B cell (primary cell): ENCODE results near the gene TRIM2. TPM values are rescaled to one million over a fixed set of nuclear protein-coding genes. Genes with fewer than 3 reads are reported as not detected.

Experiments
- ATAC-seq: fragments of 200-7000 bp; cut with Tn5 transposase; one replicate; pipeline ENCODE4 v1.10.0; 2021; ENCODE audit warnings: low read depth, mild to moderate bottlenecking, moderate number of reproducible peaks, moderate library complexity
- CTCF ChIA-PET: fragments of 350-600 bp; sonication (Branson Sonifier 250); formaldehyde crosslinking; loops from one replicate; lab custom pipeline; 2021; ENCODE audit warnings: antibody characterized with exemption, inconsistent platforms; lab: Charles Lee
- POLR2A ChIA-PET: fragments of 350-600 bp; sonication (Branson Sonifier 250); formaldehyde crosslinking; loops from one replicate; lab custom pipeline; 2021; ENCODE audit warnings: antibody characterized with exemption; lab: Charles Lee
- DNase-seq: peaks from one replicate; pipeline ENCODE4 v3.0.0; 2013
- H2AFZ ChIP-seq: 2 replicates; pipeline ENCODE4 v1.6.1; 2012; ENCODE audit warnings: mild to moderate bottlenecking, low read depth, low read length; ENCODE audit not compliant: insufficient read depth, poor library complexity, severe bottlenecking
- H3K27ac ChIP-seq, 2 donors: 1 replicate in 1 of 2; 2 replicates in 1 of 2; pipeline ENCODE4 v1.5.1; 2012 to 2013; ENCODE audit warnings: low read length in 2 of 2, mild to moderate bottlenecking in 2 of 2, moderate library complexity in 1 of 2
- H3K27me3 ChIP-seq, 4 experiments: fragments of 200-600 bp in 1 of 4; sonication (generic) in 1 of 4; replicated peaks in 1 of 4; 1 replicate in 2 of 4; 2 replicates in 2 of 4; pipeline versions ENCODE4 v1.6.1 to v1.7.0; 2013 to 2016; ENCODE audit warnings: low read length in 3 of 4, mild to moderate bottlenecking in 2 of 4, mixed read lengths in 1 of 4, moderate library complexity in 1 of 4; ENCODE audit not compliant: insufficient read depth in 4 of 4, control insufficient read depth in 3 of 4; ENCODE audit errors: control extremely low read depth in 1 of 4
- H3K36me3 ChIP-seq, 2 experiments: replicated peaks in 1 of 2; 1 replicate in 1 of 2; 2 replicates in 1 of 2; pipeline versions ENCODE4 v1.6.1 to v1.7.1; 2013; ENCODE audit warnings: low read length in 1 of 2; ENCODE audit not compliant: insufficient read depth in 2 of 2, control insufficient read depth in 1 of 2; ENCODE audit errors: control extremely low read depth in 1 of 2, extremely low read depth in 1 of 2
- H3K4me1 ChIP-seq, 2 donors: fragments of 200-600 bp in 1 of 2; sonication (generic) in 1 of 2; 1 replicate in 1 of 2; 2 replicates in 1 of 2; pipeline versions ENCODE4 v1.5.1 to v1.6.1; 2013 to 2017; ENCODE audit warnings: low read length in 2 of 2; ENCODE audit not compliant: control insufficient read depth in 2 of 2, insufficient read depth in 2 of 2
- H3K4me2 ChIP-seq: replicated peaks from 2 replicates; pipeline ENCODE3; 2012; ENCODE audit warnings: mild to moderate bottlenecking, low read depth, low read length; ENCODE audit not compliant: poor library complexity, severe bottlenecking
- H3K4me3 ChIP-seq, 5 experiments: fragments of 200-600 bp in 1 of 5; sonication (generic) in 1 of 5; 1 replicate in 3 of 5; 2 replicates in 2 of 5; pipeline versions ENCODE4 v1.5.1 to v1.7.0; 2011 to 2016; ENCODE audit warnings: low read length in 4 of 5, mild to moderate bottlenecking in 4 of 5, low read depth in 2 of 5, control low read depth in 1 of 5, moderate library complexity in 1 of 5; ENCODE audit not compliant: insufficient read depth in 1 of 5; ENCODE audit errors: control extremely low read depth in 1 of 5, extremely low read depth in 1 of 5
- H3K79me2 ChIP-seq: fragments of 200-600 bp; sonication (generic); one replicate; pipeline ENCODE4 v1.6.0; 2016; ENCODE audit warnings: low read length; ENCODE audit not compliant: control insufficient read depth, insufficient read depth
- H3K9ac ChIP-seq: fragments of 200-600 bp; sonication (generic); 2 replicates; pipeline ENCODE4 v1.6.1; 2017; ENCODE audit warnings: mild to moderate bottlenecking, low read length, moderate library complexity
- H3K9me3 ChIP-seq, 3 donors: one replicate each; pipeline versions ENCODE4 v1.6.1 to v1.7.1; 2013; ENCODE audit warnings: low read length in 2 of 3; ENCODE audit not compliant: control insufficient read depth in 2 of 3, insufficient read depth in 1 of 3; ENCODE audit errors: control extremely low read depth in 1 of 3
- H4K20me1 ChIP-seq: 2 replicates; pipeline ENCODE4 v1.6.0; 2012; ENCODE audit warnings: mild to moderate bottlenecking, low read length; ENCODE audit not compliant: insufficient read depth, control insufficient read depth, poor library complexity, severe bottlenecking
- H3K27ac Mint-ChIP-seq: one replicate; pipeline ENCODE4 v1.8.0; 2021; ENCODE audit warnings: mixed read lengths
- H3K27me3 Mint-ChIP-seq: one replicate; pipeline ENCODE4 v1.8.0; 2021; ENCODE audit warnings: mixed read lengths
- H3K4me1 Mint-ChIP-seq: one replicate; pipeline ENCODE4 v1.8.0; 2021; ENCODE audit warnings: mixed read lengths
- H3K4me3 Mint-ChIP-seq: one replicate; pipeline ENCODE4 v1.8.0; 2021; ENCODE audit warnings: mixed read lengths
- H3K9me3 Mint-ChIP-seq: one replicate; pipeline ENCODE4 v1.8.0; 2022; ENCODE audit warnings: mixed read lengths; ENCODE audit not compliant: insufficient read depth
- CTCF ChIP-seq: fragments of 200-600 bp; IDR thresholded peaks from one replicate; pipeline ENCODE4 v1.8.0; 2022; ENCODE audit warnings: antibody characterized with exemption, mild to moderate bottlenecking
- EZH2 ChIP-seq: IDR thresholded peaks from 2 replicates; pipeline ENCODE4 v1.6.1; 2012; ENCODE audit warnings: borderline replicate concordance, low read depth, mild to moderate bottlenecking, moderate library complexity, low read length; ENCODE audit not compliant: insufficient read depth, poor library complexity, severe bottlenecking
- WGBS: methylation state at CpG from one replicate; pipeline ENCODE4 v1.1.5; 2013; ENCODE audit warnings: missing lambda C conversion rate; ENCODE audit not compliant: insufficient coverage; 5-methylcytosine and 5-hydroxymethylcytosine counted together
- intact Hi-C: fragments of 100-400 bp; cut with micrococcal nuclease; formaldehyde crosslinking; loops from one replicate; pipeline ENCODE4 v1.10.0; 2022
- polyA plus RNA-seq: library from polyadenylated mRNA; depleted of rRNA; stranded (reverse); fragments of >200 nt; gene quantifications from 2 replicates; pipeline ENCODE4 v1.2.3, GENCODE V29; 2012
- total RNA-seq, 2 donors: library from RNA; stranded (reverse); fragments of 120-200 nt in 1 of 2; gene quantifications; 1 replicate in 1 of 2; 2 replicates in 1 of 2; pipeline versions ENCODE4 v1.2.3 to v1.2.4, GENCODE V29; 2013 to 2022

TRIM2 gene
- total and polyA plus RNA-seq, 2 donors (not counting 1 experiment from before 2014, with no cell fraction given): 1.2 to 6.4 TPM

DNA sequence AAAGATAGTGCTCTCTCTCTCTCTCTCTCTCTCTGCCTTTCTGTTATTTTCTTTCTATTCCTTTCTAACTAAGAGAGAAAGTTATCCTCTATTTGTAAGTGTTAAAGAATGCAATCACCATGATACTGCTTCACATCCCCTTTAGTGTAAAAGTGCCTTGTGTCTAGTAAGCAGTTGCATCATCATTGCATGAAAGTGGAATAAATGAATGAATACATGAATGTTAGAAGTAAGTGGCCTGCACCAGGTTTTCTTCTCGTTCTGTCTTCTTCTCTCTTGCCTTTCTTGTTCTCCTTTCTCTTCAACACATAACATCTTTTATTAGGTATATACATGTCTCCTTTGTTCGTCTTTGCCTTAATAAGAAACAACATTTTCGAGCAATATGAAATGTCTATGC, 35.2 kb downstream of the TRIM2 start:
- TF ChIP-seq CTCF (no peak), EZH2 (no peak)
- Histone ChIP-seq H3K79me2 (no peaks in the 10 kb centered on the region), H3K9me3 (no peaks in the 10 kb centered on the region), H2AFZ (no peak overlapping the region), H3K4me2 (no peak overlapping the region), H3K27ac (no peak overlapping the region), H3K36me3 (peaks cover 0 to 2% of the 10 kb centered on the region in 2 experiments), H3K4me3 (no peak overlapping the region), H3K27me3 (no peaks in the 10 kb centered on the region), H4K20me1 (no peaks in the 10 kb centered on the region), H3K4me1 (no peaks in the 10 kb centered on the region), H3K9ac (no peak overlapping the region)
- ATAC-seq (no peak), DNase-seq (no peak)
- no CpG with 5 or more reads among the region's 3 CpGs for WGBS
- Mint-ChIP-seq H3K4me1 (no peaks in the 10 kb centered on the region), H3K27ac (no peak overlapping the region), H3K9me3 (no peaks in the 10 kb centered on the region), H3K27me3 (no peaks in the 10 kb centered on the region), H3K4me3 (no peak overlapping the region)
- ChIA-PET POLR2A (no interaction called here), CTCF (no interaction called here)
- intact Hi-C loops: no loop called here

DNA sequence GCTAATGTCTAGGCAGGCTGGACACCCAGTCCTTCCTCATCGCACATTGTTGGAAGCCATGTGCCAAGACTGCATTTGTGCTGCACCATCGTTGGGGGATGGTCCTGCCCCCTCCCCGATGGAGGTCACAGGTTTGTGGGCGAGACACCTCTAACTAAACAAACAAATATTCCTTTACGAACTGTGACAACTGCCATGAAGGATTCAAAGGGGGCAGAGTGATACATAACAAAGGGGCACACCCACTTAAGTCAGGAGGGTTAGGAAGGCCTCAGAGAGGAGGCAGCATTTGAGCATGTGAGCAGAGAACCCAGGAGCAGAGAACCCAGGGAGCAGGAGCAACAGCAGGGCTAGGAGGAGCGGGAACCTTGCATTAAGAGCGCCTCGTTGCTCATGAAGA, 37.1 kb downstream of the TRIM2 start:
- H3K4me1 ChIP-seq: no peaks in the 10 kb centered on the region
- no peaks in the 10 kb centered on the region for H3K36me3 ChIP-seq
- no peak overlapping the region for H3K9ac ChIP-seq
- Mint-ChIP-seq H3K9me3 (no peaks in the 10 kb centered on the region), H3K27me3 (no peaks in the 10 kb centered on the region), H3K4me3 (no peak overlapping the region), H3K4me1 (no peaks in the 10 kb centered on the region), H3K27ac (no peak overlapping the region)
- 95% methylated on average over 4 of the region's 8 CpGs for WGBS
- no peak overlapping the region for H3K4me2 ChIP-seq
- intact Hi-C loops: loop anchor here (10.0 kb wide), 2 partner anchors 224 to 344 kb away; partner anchors contain the start of gene TMEM131L
- H2AFZ ChIP-seq: no peak overlapping the region
- H3K79me2 ChIP-seq: no peaks in the 10 kb centered on the region
- DNase-seq: no peak
- no peak overlapping the region for H3K27ac ChIP-seq
- no peaks in the 10 kb centered on the region for H4K20me1 ChIP-seq
- ATAC-seq: no peak
- H3K9me3 ChIP-seq: no peaks in the 10 kb centered on the region
- ChIA-PET POLR2A (no interaction called here), CTCF (no interaction called here)
- no peaks in the 10 kb centered on the region for H3K27me3 ChIP-seq
- no peak for TF ChIP-seq EZH2
- TF ChIP-seq CTCF: no peak
- H3K4me3 ChIP-seq: no peak overlapping the region
